ENCODE data around the gene GRK6. TPM values are rescaled to one million over a fixed set of nuclear protein-coding genes. Genes with fewer than 3 reads are reported as not detected.

Gene GRK6
- total and polyA plus RNA-seq, 2 of the 4 experiments (the other 2 are of a cell fraction): 25.3 to 30.1 TPM

GRCh38 chr5:177484902-177485549, 58.5 kb downstream of the GRK6 start:
- Histone ChIP-seq H2AFZ (replicated peaks; ENCODE audit: low read length, poor library complexity) (no peak overlapping the region), H3K36me3 (ENCODE audit: control insufficient read depth, insufficient read depth, low read length) (peaks cover 82% of the 10 kb centered on the region), H3K18ac (ENCODE audit: low read depth, low read length) (no peak overlapping the region), H4K8ac (ENCODE audit: low read depth in 2 of 2, low read length in 2 of 2) (peak overlapping the region in 1 of 2 experiments; percentile 8; a peak in 2 of 4 replicates), H3K4me3 (ENCODE audit: insufficient read depth, low read depth, low read length) (no peak overlapping the region), H3K4ac (ENCODE audit: low read depth, low read length) (no peak overlapping the region), H3K9ac (ENCODE audit: low read depth, low read length) (no peak overlapping the region), H2BK120ac (ENCODE audit: low read depth, low read length) (no peak overlapping the region), H3K27me3 (ENCODE audit: control insufficient read depth, insufficient read depth, low read length) (no peaks in the 10 kb centered on the region), H2BK5ac (ENCODE audit: low read depth, low read length, poor library complexity, severe bottlenecking) (no peak overlapping the region), H4K91ac (ENCODE audit: insufficient read depth, low read depth, low read length) (no peak overlapping the region), H2BK20ac (ENCODE audit: low read depth, low read length) (no peak overlapping the region), H3K4me1 (ENCODE audit: control insufficient read depth, insufficient read depth, low read length) (peaks cover 13% of the 10 kb centered on the region; the same call in 1 of the 2 replicates), H3K23ac (ENCODE audit: low read depth, low read length) (peak overlapping the region; percentile 18), H3K9me3 (ENCODE audit: control insufficient read depth, insufficient read depth, low read length) (no peaks in the 10 kb centered on the region), H2AK9ac (replicated peaks; ENCODE audit: low read depth, low read length, poor library complexity) (no peak overlapping the region), H3K56ac (ENCODE audit: extremely low read depth, insufficient read depth, low read length) (no peak overlapping the region), H3K9me1 (ENCODE audit: insufficient read depth, low read length) (peaks cover 21% of the 10 kb centered on the region; the same call in 1 of the 2 replicates), H2AK5ac (ENCODE audit: low read depth, low read length) (no peak overlapping the region), H3K14ac (replicated peaks; ENCODE audit: low read depth, low read length) (no peak overlapping the region), H4K5ac (ENCODE audit: low read depth, low read length) (peak overlapping the region; percentile 9; the same call in 1 of the 2 replicates), H3K79me1 (ENCODE audit: low read depth in 1 of 2, low read length in 2 of 2) (peaks cover 43 to 78% of the 10 kb centered on the region in 2 experiments), H3K4me2 (ENCODE audit: low read depth, low read length) (no peak overlapping the region), H2BK15ac (ENCODE audit: low read depth, low read length) (no peak overlapping the region), H3K27ac (ENCODE audit: insufficient read depth, low read length) (peak overlapping the region; percentile 0; the same call in 1 of the 2 replicates), H4K20me1 (ENCODE audit: insufficient read depth, low read length) (peaks cover 90% of the 10 kb centered on the region)
- in situ Hi-C loops (cut with MboI; ENCODE audit: low sequenced_read_pairs) (no loop called here), dilution Hi-C loops (cut with HindIII; ENCODE audit: low sequenced_read_pairs, unreplicated experiment) (no loop called here), intact Hi-C loops (cut with micrococcal nuclease) (no loop called here)
- 64% methylated on average over 5 of the region's 13 CpGs; no CpG with 5 or more reads in 1 of the 2 experiments for WGBS, 2 experiments (ENCODE audit: extremely low coverage in 2 of 2, insufficient read length in 1 of 2)
- TF ChIP-seq BHLHE40 (IDR thresholded peaks at IDR 0.05; ENCODE audit: low read depth, low read length): no peak
- TF ChIP-seq CTCF (conservative IDR thresholded peaks at IDR 0.05; ENCODE audit: low read depth, low read length): no peak
- TF ChIP-seq FOS (IDR thresholded peaks at IDR 0.05; ENCODE audit: low read depth, low read length): no peak
- no peak for TF ChIP-seq SMC3 (IDR thresholded peaks at IDR 0.05; ENCODE audit: low read depth, low read length)
- no peak for TF ChIP-seq CHD1 (IDR thresholded peaks at IDR 0.05; ENCODE audit: low read depth, low read length)
- TF ChIP-seq RCOR1 (IDR thresholded peaks at IDR 0.05; ENCODE audit: insufficient replicate concordance, low read length): no peak
- BruUV-seq (replicated peaks): no TSS peak
- ATAC-seq (ENCODE audit: low read depth): peak; percentile 2; the same call in 1 of the 2 replicates
- no peak for DNase-seq
- ChIA-PET CTCF (interaction anchor here (1.1 kb wide), 1 partner anchor 81 kb away, joined by 3 read pairs; no protein-coding TSS in a partner anchor), POLR2A (ENCODE audit: unreplicated experiment) (no interaction called here)
